HFFc6 (cell line): ENCODE data around the gene ZNF681. TPM values are rescaled to one million over a fixed set of nuclear protein-coding genes. Genes with fewer than 3 reads are reported as not detected.

ENCODE experiments used
- DNase-seq: peaks from one replicate; pipeline ENCODE4 v3.0.0-alpha.2; 2018
- H3K27ac Mint-ChIP-seq: 2 replicates; pipeline ENCODE4 v1.8.0; 2020; ENCODE audit warnings: mild to moderate bottlenecking, mixed read lengths
- H3K27me3 Mint-ChIP-seq: 2 replicates; pipeline ENCODE4 v1.8.0; 2021; ENCODE audit warnings: mild to moderate bottlenecking, moderate library complexity, mixed read lengths; ENCODE audit not compliant: insufficient read depth
- H3K36me3 Mint-ChIP-seq: 2 replicates; pipeline ENCODE4 v1.8.0; 2021; ENCODE audit warnings: low read depth, mixed read lengths
- H3K4me1 Mint-ChIP-seq: 2 replicates; pipeline ENCODE4 v1.8.0; 2020; ENCODE audit warnings: low read depth, mixed read lengths
- H3K4me3 Mint-ChIP-seq: 2 replicates; pipeline ENCODE4 v1.8.0; 2020; ENCODE audit warnings: mild to moderate bottlenecking, moderate library complexity, mixed read lengths
- H3K9me3 Mint-ChIP-seq: 2 replicates; pipeline ENCODE4 v1.8.0; 2020; ENCODE audit warnings: mild to moderate bottlenecking, mixed read lengths
- CTCF ChIP-seq: fragments of 200-600 bp; sonication (generic); IDR thresholded peaks from 2 replicates; pipeline ENCODE4 v1.5.0; 2021; ENCODE audit warnings: antibody characterized with exemption, mild to moderate bottlenecking
- total RNA-seq, 6 experiments: library from RNA; stranded (reverse); fragmentation: NEBNext Ultra II Directional; extraction: Animal tissue kit (Norgen Biotek cat#: 25700); gene quantifications; 2 replicates in 1 of 6; 3 replicates in 5 of 6; pipeline ENCODE4 v1.2.3, GENCODE V29; 2021

The ZNF681 gene
- total RNA-seq, 6 experiments from 2014 or later = 0.45 to 1.9 (median 1.4) TPM

GRCh38 chr19:23770672-23771250 lies 12.1 kb upstream of the ZNF681 start:
- TF ChIP-seq CTCF = no peak
- Mint-ChIP-seq H3K27ac (no peak overlapping the region), H3K9me3 (peaks cover 18% of the 10 kb centered on the region), H3K27me3 (no peaks in the 10 kb centered on the region), H3K36me3 (no peaks in the 10 kb centered on the region), H3K4me1 (peaks cover 9% of the 10 kb centered on the region), H3K4me3 (no peak overlapping the region)
- no peak for DNase-seq

GRCh38 chr19:23769691-23770468 lies 11.2 kb upstream of the ZNF681 start:
- no peaks in the 10 kb centered on the region for H3K27me3 Mint-ChIP-seq
- no peaks in the 10 kb centered on the region; the same call in 1 of the 2 replicates for H3K36me3 Mint-ChIP-seq
- DNase-seq = no peak
- H3K27ac Mint-ChIP-seq = no peak overlapping the region
- no peak for TF ChIP-seq CTCF
- peaks cover 9% of the 10 kb centered on the region for H3K4me1 Mint-ChIP-seq
- no peak overlapping the region for H3K4me3 Mint-ChIP-seq
- H3K9me3 Mint-ChIP-seq = peaks cover 18% of the 10 kb centered on the region

- Mint-ChIP-seq H3K4me1 (peaks cover under 1% of the 10 kb centered on the region; the same call in 1 of the 2 replicates), H3K4me3 (no peak overlapping the region), H3K9me3 (peaks cover 10% of the 10 kb centered on the region), H3K36me3 (no peaks in the 10 kb centered on the region; the same call in 1 of the 2 replicates), H3K27ac (no peak overlapping the region), H3K27me3 (no peaks in the 10 kb centered on the region)
- no peak for DNase-seq
- TF ChIP-seq CTCF = no peak
Measured at GRCh38 chr19:23766951-23767350, 8.3 kb upstream of the ZNF681 start.

- no peaks in the 10 kb centered on the region for H3K27me3 Mint-ChIP-seq
- H3K9me3 Mint-ChIP-seq = peaks cover 16% of the 10 kb centered on the region
- H3K4me1 Mint-ChIP-seq = no peaks in the 10 kb centered on the region
- H3K27ac Mint-ChIP-seq = no peak overlapping the region
- peak overlapping the region; percentile 9; the same call in 1 of the 2 replicates for H3K4me3 Mint-ChIP-seq
- no peak for TF ChIP-seq CTCF
- no peaks in the 10 kb centered on the region; the same call in 1 of the 2 replicates for H3K36me3 Mint-ChIP-seq
- no peak for DNase-seq
Measured at GRCh38 chr19:23764781-23765180, 6.1 kb upstream of the ZNF681 start.

- no peak for DNase-seq
- Mint-ChIP-seq H3K4me3 (peak overlapping the region; percentile 76), H3K27ac (peak overlapping the region; percentile 10; the same call in 1 of the 2 replicates), H3K9me3 (peaks cover 17% of the 10 kb centered on the region), H3K4me1 (0 out of 2 replicates have a peak, but pooled peaks cover 1% of the 10 kb centered on the region), H3K27me3 (peaks cover 2% of the 10 kb centered on the region; the same call in 1 of the 2 replicates), H3K36me3 (no peaks in the 10 kb centered on the region; the same call in 1 of the 2 replicates)
- no peak for TF ChIP-seq CTCF
Measured at GRCh38 chr19:23762884-23763711, 4.4 kb upstream of the ZNF681 start.
